Chondrocyte (in vitro differentiated cells): ENCODE results near the gene SLC44A1. TPM values are rescaled to one million over a fixed set of nuclear protein-coding genes. Genes with fewer than 3 reads are reported as not detected.

ENCODE experiments used
- DNase-seq: peaks from one replicate; pipeline ENCODE4 v3.0.0; 2021; ENCODE audit warnings: mixed read lengths, low spot score
- H3K27ac Mint-ChIP-seq: one replicate; pipeline ENCODE4 v1.8.0; 2021; ENCODE audit warnings: mild to moderate bottlenecking, moderate library complexity, mixed read lengths; ENCODE audit not compliant: unreplicated experiment
- H3K27me3 Mint-ChIP-seq: 2 replicates; pipeline ENCODE4 v1.8.0; 2021; ENCODE audit warnings: low read depth, mixed read lengths
- H3K36me3 Mint-ChIP-seq: 2 replicates; pipeline ENCODE4 v1.8.0; 2021; ENCODE audit warnings: low read depth, mixed read lengths
- H3K4me1 Mint-ChIP-seq: 2 replicates; pipeline ENCODE4 v1.8.0; 2021; ENCODE audit warnings: low read depth, mild to moderate bottlenecking, mixed read lengths
- H3K4me3 Mint-ChIP-seq: one replicate; pipeline ENCODE4 v1.8.0; 2021; ENCODE audit warnings: mild to moderate bottlenecking, moderate library complexity, mixed read lengths; ENCODE audit not compliant: unreplicated experiment
- H3K9me3 Mint-ChIP-seq: 2 replicates; pipeline ENCODE4 v1.8.0; 2021; ENCODE audit warnings: low read depth, mixed read lengths
- CTCF ChIP-seq: fragments of 200-600 bp; sonication (generic); IDR thresholded peaks from 2 replicates; pipeline ENCODE4 v1.5.0; 2021; ENCODE audit warnings: antibody characterized with exemption, mild to moderate bottlenecking, moderate library complexity
- total RNA-seq: library from RNA; stranded (reverse); gene quantifications from 3 replicates; pipeline ENCODE4 v1.2.1, GENCODE V29; 2021

Gene SLC44A1
- total RNA-seq, 1 donor from 2014 or later = 17.1 TPM

- Mint-ChIP-seq H3K9me3 (peaks cover 3% of the 10 kb centered on the region), H3K27ac (peak overlapping the region; percentile 88), H3K36me3 (no peaks in the 10 kb centered on the region), H3K4me3 (no peak overlapping the region), H3K27me3 (no peaks in the 10 kb centered on the region), H3K4me1 (peaks cover 52% of the 10 kb centered on the region)
- no peak for TF ChIP-seq CTCF
- no peak for DNase-seq
These were observed 52.0 kb downstream of the SLC44A1 start for GRCh38 chr9:105296445-105296844.

- H3K36me3 Mint-ChIP-seq = no peaks in the 10 kb centered on the region
- H3K4me3 Mint-ChIP-seq = no peak overlapping the region
- peaks cover 52% of the 10 kb centered on the region for H3K4me1 Mint-ChIP-seq
- H3K9me3 Mint-ChIP-seq = peaks cover 3% of the 10 kb centered on the region
- peak overlapping the region; percentile 88 for H3K27ac Mint-ChIP-seq
- TF ChIP-seq CTCF = no peak
- no peak for DNase-seq
- no peaks in the 10 kb centered on the region for H3K27me3 Mint-ChIP-seq
These were observed 52.4 kb downstream of the SLC44A1 start for GRCh38 chr9:105296877-105297287.

- H3K36me3 Mint-ChIP-seq = no peaks in the 10 kb centered on the region
- H3K4me3 Mint-ChIP-seq = no peak overlapping the region
- peak overlapping the region; percentile 88 for H3K27ac Mint-ChIP-seq
- peaks cover 52% of the 10 kb centered on the region for H3K4me1 Mint-ChIP-seq
- no peak for DNase-seq
- H3K27me3 Mint-ChIP-seq = no peaks in the 10 kb centered on the region
- TF ChIP-seq CTCF = no peak
- H3K9me3 Mint-ChIP-seq = peaks cover 3% of the 10 kb centered on the region
These were observed 53.1 kb downstream of the SLC44A1 start for GRCh38 chr9:105297442-105298075.

GRCh38 chr9:105299190-105299854 lies 54.9 kb downstream of the SLC44A1 start:
- peak overlapping the region; percentile 95 for H3K27ac Mint-ChIP-seq
- no peak for TF ChIP-seq CTCF
- H3K4me3 Mint-ChIP-seq = no peak overlapping the region
- H3K4me1 Mint-ChIP-seq = peaks cover 50% of the 10 kb centered on the region
- peaks cover 5% of the 10 kb centered on the region for H3K36me3 Mint-ChIP-seq
- DNase-seq = no peak
- H3K9me3 Mint-ChIP-seq = peaks cover 3% of the 10 kb centered on the region
- no peaks in the 10 kb centered on the region for H3K27me3 Mint-ChIP-seq

GRCh38 chr9:105302728-105303127 lies 58.3 kb downstream of the SLC44A1 start:
- no peak for TF ChIP-seq CTCF
- no peaks in the 10 kb centered on the region for H3K9me3 Mint-ChIP-seq
- H3K4me1 Mint-ChIP-seq = peaks cover 25% of the 10 kb centered on the region
- no peaks in the 10 kb centered on the region for H3K27me3 Mint-ChIP-seq
- no peak for DNase-seq
- peaks cover 5% of the 10 kb centered on the region for H3K36me3 Mint-ChIP-seq
- no peak overlapping the region for H3K4me3 Mint-ChIP-seq
- no peak overlapping the region for H3K27ac Mint-ChIP-seq
